Measurements from ENCODE around the gene TMEM207.

DNA sequence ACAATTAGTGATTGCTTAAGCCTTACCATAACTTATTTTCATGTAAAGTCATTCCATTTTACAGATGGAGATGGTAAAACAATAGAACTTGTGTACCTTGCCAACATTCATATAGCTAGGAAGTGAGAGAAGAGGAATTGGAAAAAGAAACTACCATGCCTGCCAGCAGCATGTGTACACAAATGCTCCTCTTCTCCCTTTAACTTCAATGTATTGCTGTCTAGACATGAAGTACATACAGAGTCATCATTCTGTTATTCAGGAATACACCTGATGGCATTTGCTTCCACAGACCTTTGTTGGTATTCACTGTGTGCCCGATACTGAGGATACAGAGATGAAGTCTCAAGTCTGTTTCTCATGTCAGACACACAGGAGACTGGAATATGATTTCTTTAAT is 7.1 kb upstream of the TMEM207 start:
- TF ChIP-seq, protein P1, sequence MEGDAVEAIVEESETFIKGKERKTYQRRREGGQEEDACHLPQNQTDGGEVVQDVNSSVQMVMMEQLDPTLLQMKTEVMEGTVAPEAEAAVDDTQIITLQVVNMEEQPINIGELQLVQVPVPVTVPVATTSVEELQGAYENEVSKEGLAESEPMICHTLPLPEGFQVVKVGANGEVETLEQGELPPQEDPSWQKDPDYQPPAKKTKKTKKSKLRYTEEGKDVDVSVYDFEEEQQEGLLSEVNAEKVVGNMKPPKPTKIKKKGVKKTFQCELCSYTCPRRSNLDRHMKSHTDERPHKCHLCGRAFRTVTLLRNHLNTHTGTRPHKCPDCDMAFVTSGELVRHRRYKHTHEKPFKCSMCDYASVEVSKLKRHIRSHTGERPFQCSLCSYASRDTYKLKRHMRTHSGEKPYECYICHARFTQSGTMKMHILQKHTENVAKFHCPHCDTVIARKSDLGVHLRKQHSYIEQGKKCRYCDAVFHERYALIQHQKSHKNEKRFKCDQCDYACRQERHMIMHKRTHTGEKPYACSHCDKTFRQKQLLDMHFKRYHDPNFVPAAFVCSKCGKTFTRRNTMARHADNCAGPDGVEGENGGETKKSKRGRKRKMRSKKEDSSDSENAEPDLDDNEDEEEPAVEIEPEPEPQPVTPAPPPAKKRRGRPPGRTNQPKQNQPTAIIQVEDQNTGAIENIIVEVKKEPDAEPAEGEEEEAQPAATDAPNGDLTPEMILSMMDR (IDR thresholded peaks at IDR 0.05; ENCODE audit: insufficient read depth, low read depth, low read length), result no peak
- TF ChIP-seq EZH2 (IDR thresholded peaks at IDR 0.05; ENCODE audit: insufficient read depth, low read length), result no peak

All from astrocyte (in vitro differentiated cells and primary cell).